MCF 10A (cell line): ENCODE results near the gene ABCB9. TPM values are rescaled to one million over a fixed set of nuclear protein-coding genes. Genes with fewer than 3 reads are reported as not detected.

Experiments used
- BruUV-seq: library from RNA; stranded (reverse); fragments of 400-500 nt; replicated peaks from 2 replicates; lab custom pipeline; 2021; lab: Mats Ljungman, UMichigan
- CTCF ChIA-PET: fragments of 300-600 bp; sonication (Branson Sonifier 250); formaldehyde crosslinking; extraction: SDS; loops from one replicate; lab custom pipeline; 2021; ENCODE audit warnings: antibody characterized with exemption, inconsistent platforms; lab: Yijun Ruan, JAX
- POLR2A ChIA-PET: fragments of 300-600, 350-650 bp; sonication (Branson Sonifier 250); formaldehyde crosslinking; extraction: SDS; loops from one replicate; lab custom pipeline; 2020; ENCODE audit warnings: antibody characterized with exemption, inconsistent platforms; lab: Yijun Ruan, JAX
- DNase-seq: peaks from one replicate; pipeline ENCODE4 v3.0.0-alpha.2; 2018; ENCODE audit not compliant: unreplicated experiment
- H3K27ac Mint-ChIP-seq: one replicate; pipeline ENCODE4 v1.8.0; 2022; ENCODE audit warnings: mild to moderate bottlenecking, low read depth, mixed read lengths; ENCODE audit not compliant: unreplicated experiment
- H3K27me3 Mint-ChIP-seq: one replicate; pipeline ENCODE4 v1.8.0; 2022; ENCODE audit warnings: mixed read lengths; ENCODE audit not compliant: insufficient read depth, unreplicated experiment
- H3K36me3 Mint-ChIP-seq: one replicate; pipeline ENCODE4 v1.8.0; 2022; ENCODE audit warnings: mild to moderate bottlenecking, moderate library complexity, mixed read lengths; ENCODE audit not compliant: insufficient read depth, unreplicated experiment
- H3K4me1 Mint-ChIP-seq: one replicate; pipeline ENCODE4 v1.8.0; 2022; ENCODE audit warnings: mixed read lengths; ENCODE audit not compliant: insufficient read depth, unreplicated experiment
- H3K4me3 Mint-ChIP-seq: one replicate; pipeline ENCODE4 v1.8.0; 2022; ENCODE audit warnings: mild to moderate bottlenecking, moderate library complexity, mixed read lengths; ENCODE audit not compliant: unreplicated experiment
- H3K9me3 Mint-ChIP-seq: one replicate; pipeline ENCODE4 v1.8.0; 2022; ENCODE audit warnings: mixed read lengths; ENCODE audit not compliant: unreplicated experiment
- intact Hi-C: fragments of 100-400 bp; cut with micrococcal nuclease; formaldehyde crosslinking; loops from 2 replicates; pipeline ENCODE4 v1.14.1; 2022
- total RNA-seq: library from RNA; stranded (reverse); gene quantifications from 2 replicates; pipeline ENCODE4 v1.2.3, GENCODE V29; 2022
- TF ChIP-seq, protein P1 (sequence below): fragments of 200-600 bp; IDR thresholded peaks from one replicate; pipeline ENCODE4 v1.8.0; 2022; ENCODE audit warnings: antibody characterized with exemption, mild to moderate bottlenecking; ENCODE audit not compliant: unreplicated experiment

The ABCB9 gene
- total RNA-seq, 1 experiment from 2014 or later = 1.6 TPM

DNA sequence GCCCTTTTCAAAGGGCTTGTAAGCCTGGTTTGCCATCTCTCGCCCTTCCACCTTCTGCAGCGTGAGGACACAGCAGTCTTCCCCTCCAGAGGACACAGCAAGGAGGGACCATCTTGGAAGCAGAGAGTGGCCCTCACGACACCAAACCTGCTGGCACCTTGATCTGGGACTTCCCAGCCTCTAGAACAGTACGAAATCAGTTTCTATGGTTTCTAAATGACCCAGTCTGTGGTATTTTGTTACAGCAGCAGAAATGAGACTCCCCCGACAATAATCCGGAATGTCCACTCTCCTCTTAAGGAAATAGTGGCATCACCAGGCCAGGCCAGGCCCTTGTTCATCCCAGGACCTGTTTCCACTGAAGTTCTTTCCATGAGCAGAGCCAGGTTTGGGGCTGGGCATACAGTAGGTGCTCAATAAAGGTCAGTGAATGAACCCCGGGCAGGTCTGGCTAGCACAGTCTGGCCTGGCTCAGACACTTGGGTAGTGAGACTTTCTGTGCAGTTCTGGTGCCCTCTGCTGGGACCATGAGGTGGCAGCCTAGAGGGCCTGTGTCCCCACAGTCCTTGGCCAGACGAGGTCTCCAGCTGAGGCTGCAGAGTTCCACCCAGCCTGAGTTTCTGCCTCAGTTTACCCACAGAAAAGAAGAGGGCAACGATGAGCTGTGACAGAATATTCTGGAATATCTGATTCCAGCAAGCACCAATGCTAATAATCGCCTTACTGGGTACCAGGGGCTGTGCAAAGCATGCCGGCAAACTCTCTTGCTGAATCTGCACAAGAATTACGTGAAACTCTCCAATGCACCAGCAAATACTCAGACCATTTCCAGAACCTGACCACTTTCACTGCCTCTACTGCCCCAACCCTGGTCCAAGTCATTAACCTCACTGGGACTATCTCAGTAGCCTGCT is 14.0 kb downstream of the ABCB9 start:
- H3K4me3 Mint-ChIP-seq = no peak overlapping the region
- DNase-seq = peak; percentile 81
- no peak overlapping the region for H3K27ac Mint-ChIP-seq
- intact Hi-C loops = loop anchor here (1.0 to 5.0 kb wide), 4 partner anchors 92 to 314 kb away; partner anchors contain the start of gene DENR
- CTCF ChIA-PET = interaction anchor here (0.6 to 15.1 kb wide), 25 partner anchors 9 to 907 kb away, joined by 3 to 230 read pairs (median 4); partner anchors contain the start of gene ABCB9
- no peaks in the 10 kb centered on the region for H3K27me3 Mint-ChIP-seq
- POLR2A ChIA-PET = interaction anchor here (0.8 to 2.2 kb wide), 7 partner anchors 58 to 159 kb away, joined by 3 to 10 read pairs (median 4); no protein-coding TSS in a partner anchor
- no peaks in the 10 kb centered on the region for H3K36me3 Mint-ChIP-seq
- H3K4me1 Mint-ChIP-seq = peaks cover 8% of the 10 kb centered on the region
- H3K9me3 Mint-ChIP-seq = no peaks in the 10 kb centered on the region
- no TSS peak for BruUV-seq
- TF ChIP-seq, protein P1, sequence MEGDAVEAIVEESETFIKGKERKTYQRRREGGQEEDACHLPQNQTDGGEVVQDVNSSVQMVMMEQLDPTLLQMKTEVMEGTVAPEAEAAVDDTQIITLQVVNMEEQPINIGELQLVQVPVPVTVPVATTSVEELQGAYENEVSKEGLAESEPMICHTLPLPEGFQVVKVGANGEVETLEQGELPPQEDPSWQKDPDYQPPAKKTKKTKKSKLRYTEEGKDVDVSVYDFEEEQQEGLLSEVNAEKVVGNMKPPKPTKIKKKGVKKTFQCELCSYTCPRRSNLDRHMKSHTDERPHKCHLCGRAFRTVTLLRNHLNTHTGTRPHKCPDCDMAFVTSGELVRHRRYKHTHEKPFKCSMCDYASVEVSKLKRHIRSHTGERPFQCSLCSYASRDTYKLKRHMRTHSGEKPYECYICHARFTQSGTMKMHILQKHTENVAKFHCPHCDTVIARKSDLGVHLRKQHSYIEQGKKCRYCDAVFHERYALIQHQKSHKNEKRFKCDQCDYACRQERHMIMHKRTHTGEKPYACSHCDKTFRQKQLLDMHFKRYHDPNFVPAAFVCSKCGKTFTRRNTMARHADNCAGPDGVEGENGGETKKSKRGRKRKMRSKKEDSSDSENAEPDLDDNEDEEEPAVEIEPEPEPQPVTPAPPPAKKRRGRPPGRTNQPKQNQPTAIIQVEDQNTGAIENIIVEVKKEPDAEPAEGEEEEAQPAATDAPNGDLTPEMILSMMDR = peak; percentile 87

DNA sequence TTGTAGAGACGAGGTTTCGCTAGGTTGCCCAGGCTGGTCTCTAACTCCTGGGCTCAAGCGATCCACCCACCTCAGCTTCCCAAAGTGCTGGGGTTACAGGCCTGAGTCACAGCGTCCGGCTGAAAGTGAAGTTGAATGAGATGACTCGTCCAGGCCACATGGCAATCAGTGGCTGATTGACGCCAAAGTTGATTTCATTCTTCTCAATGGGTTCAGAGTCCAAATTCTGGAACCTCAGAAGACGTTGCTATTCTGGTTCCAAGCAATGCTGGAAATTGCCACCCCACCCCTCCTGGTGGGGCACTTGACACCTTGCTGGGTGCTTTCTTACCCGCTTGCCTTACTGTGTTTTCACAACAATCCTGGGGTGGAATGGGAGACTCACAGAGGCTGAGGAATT is 14.9 kb downstream of the ABCB9 start:
- POLR2A ChIA-PET = interaction anchor here (0.7 to 2.2 kb wide), 9 partner anchors 57 to 725 kb away, joined by 3 to 10 read pairs (median 4); no protein-coding TSS in a partner anchor
- no peaks in the 10 kb centered on the region for H3K36me3 Mint-ChIP-seq
- H3K27me3 Mint-ChIP-seq = no peaks in the 10 kb centered on the region
- TF ChIP-seq, protein P1 = no peak
- CTCF ChIA-PET = interaction anchor here (0.6 to 15.1 kb wide), 11 partner anchors 13 to 158 kb away, joined by 3 to 230 read pairs (median 4); no protein-coding TSS in a partner anchor
- no TSS peak for BruUV-seq
- intact Hi-C loops = loop anchor here (5.0 kb wide), 1 partner anchor 199 kb away; the partner anchor contains the start of gene DENR
- H3K27ac Mint-ChIP-seq = peak overlapping the region; percentile 27
- H3K9me3 Mint-ChIP-seq = no peaks in the 10 kb centered on the region
- peaks cover 17% of the 10 kb centered on the region for H3K4me1 Mint-ChIP-seq
- H3K4me3 Mint-ChIP-seq = no peak overlapping the region
- peak; percentile 77 for DNase-seq

DNA sequence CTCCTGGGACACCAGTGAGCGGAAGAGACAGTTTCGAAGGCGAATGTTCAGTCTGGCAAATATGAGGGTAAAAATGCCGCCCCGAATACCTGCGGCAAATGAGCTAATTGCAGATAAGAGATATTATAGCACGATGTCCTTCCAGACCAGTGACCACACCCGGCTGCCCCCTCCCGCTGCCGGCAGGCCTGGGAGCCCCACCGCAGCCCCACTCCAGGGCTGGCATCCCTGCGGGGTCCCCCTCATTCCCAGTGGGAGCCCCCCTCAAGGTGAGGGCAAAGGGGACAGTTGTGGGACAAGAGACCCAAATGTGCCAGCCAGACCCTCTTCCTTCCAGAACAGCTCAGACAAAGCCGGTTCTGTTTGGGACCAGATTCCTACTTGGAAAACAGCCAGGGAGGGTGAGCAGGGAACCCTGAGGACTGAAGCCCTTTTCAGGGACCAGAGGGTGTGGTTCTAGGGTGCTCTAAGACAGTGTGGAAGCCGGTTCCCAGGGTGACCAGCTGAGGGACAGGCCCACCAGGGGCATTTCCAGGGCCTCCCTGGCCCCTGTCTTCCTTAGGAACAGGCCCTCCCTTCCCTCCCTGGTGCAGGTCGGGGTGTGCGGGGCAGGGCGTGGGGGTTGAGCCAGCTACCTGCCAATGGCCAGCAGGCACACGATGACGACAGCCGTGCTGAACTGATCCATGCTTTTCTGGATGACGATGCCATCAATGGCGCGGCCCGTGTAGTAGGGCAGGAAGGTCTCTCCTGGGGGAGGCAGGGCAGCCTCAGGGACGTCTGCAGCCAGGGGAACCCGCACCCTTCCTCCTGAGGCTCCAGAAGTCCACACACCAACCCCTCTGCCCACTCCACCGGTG is 16.2 kb downstream of the ABCB9 start:
- ChIA-PET POLR2A (interaction anchor here (0.7 to 11.2 kb wide), 5 partner anchors 32 to 201 kb away, joined by 3 to 240 read pairs (median 3); partner anchors contain the start of genes PITPNM2 and VPS37B), CTCF (interaction anchor here (0.5 to 15.1 kb wide), 9 partner anchors 13 to 157 kb away, joined by 3 to 230 read pairs (median 4); no protein-coding TSS in a partner anchor)
- TF ChIP-seq, protein P1 = no peak
- DNase-seq = no peak
- intact Hi-C loops = loop anchor here (5.0 kb wide), 1 partner anchor 198 kb away; the partner anchor contains the start of gene DENR
- no peak overlapping the region for H3K4me3 Mint-ChIP-seq
- H3K27me3 Mint-ChIP-seq = no peaks in the 10 kb centered on the region
- H3K27ac Mint-ChIP-seq = no peak overlapping the region
- H3K4me1 Mint-ChIP-seq = peaks cover 28% of the 10 kb centered on the region
- no peaks in the 10 kb centered on the region for H3K9me3 Mint-ChIP-seq
- no peaks in the 10 kb centered on the region for H3K36me3 Mint-ChIP-seq
- no TSS peak for BruUV-seq
